GM20000 (cell line): ENCODE results near the gene EGFL7.

Source experiments
- DNase-seq: peaks from one replicate; pipeline ENCODE4 v3.0.0; 2012; ENCODE audit warnings: low spot score
- CTCF ChIP-seq: IDR thresholded peaks from 2 replicates; pipeline ENCODE4 v1.5.1; 2012; ENCODE audit warnings: mild to moderate bottlenecking, control low read depth; ENCODE audit errors: extremely low read depth, missing control alignments

Gene EGFL7

GRCh38 chr9:136670576-136671253 lies 8.0 kb downstream of the EGFL7 start:
- no peak for DNase-seq
- TF ChIP-seq CTCF: no peak

GRCh38 chr9:136671254-136671614 lies 8.5 kb downstream of the EGFL7 start:
- no peak for TF ChIP-seq CTCF
- DNase-seq: no peak

- DNase-seq: peak; percentile 85
- peak; percentile 87 for TF ChIP-seq CTCF
Measured at GRCh38 chr9:136671646-136672430, 9.1 kb downstream of the EGFL7 start.

GRCh38 chr9:136672431-136673087 lies 9.8 kb downstream of the EGFL7 start:
- TF ChIP-seq CTCF: no peak
- no peak for DNase-seq

- no peak for DNase-seq
- TF ChIP-seq CTCF: no peak
Measured at GRCh38 chr9:136673088-136673974, 10.6 kb downstream of the EGFL7 start.

- TF ChIP-seq CTCF: no peak
- no peak for DNase-seq
Measured at GRCh38 chr9:136673975-136674785, 11.5 kb downstream of the EGFL7 start.
